ENCODE data around the gene EYS.
"Not testable (repeated sequence)": the region's sequence is repeated elsewhere in the genome, so short reads cannot be mapped to it uniquely, and the experiment has no call there.

The EYS gene

GRCh38 chr6:65633501-65633900 lies 73.5 kb downstream of the EYS start:
- DNase-seq (ENCODE audit: low read depth in 2 of 2) = no peak

- no peak for DNase-seq (ENCODE audit: low read depth in 2 of 2)
Measured at GRCh38 chr6:65631711-65632110, 75.3 kb downstream of the EYS start.

- DNase-seq (ENCODE audit: low read depth in 2 of 2) = not testable (repeated sequence)
Measured at GRCh38 chr6:65627434-65627999, 79.5 kb downstream of the EYS start.

- no peak for DNase-seq (ENCODE audit: low read depth in 2 of 2)
Measured at GRCh38 chr6:65627015-65627414, 80.0 kb downstream of the EYS start.

GRCh38 chr6:65623566-65623965 lies 83.5 kb downstream of the EYS start:
- DNase-seq (ENCODE audit: low read depth in 2 of 2) = no peak

GRCh38 chr6:65610746-65611145 lies 96.3 kb downstream of the EYS start:
- DNase-seq (ENCODE audit: low read depth in 2 of 2) = no peak

- DNase-seq (ENCODE audit: low read depth in 2 of 2) = no peak
Measured at GRCh38 chr6:65595540-65595939, 111.5 kb downstream of the EYS start.

GRCh38 chr6:65570340-65570739 lies 136.7 kb downstream of the EYS start:
- no peak for DNase-seq (ENCODE audit: low read depth in 2 of 2)

GRCh38 chr6:65569505-65569904 lies 137.5 kb downstream of the EYS start:
- DNase-seq (ENCODE audit: low read depth in 2 of 2) = no peak

- not testable (repeated sequence) for DNase-seq (ENCODE audit: low read depth in 2 of 2)
Measured at GRCh38 chr6:65569056-65569455, 138.0 kb downstream of the EYS start.

GRCh38 chr6:65566117-65566516 lies 140.9 kb downstream of the EYS start:
- DNase-seq (ENCODE audit: low read depth in 2 of 2) = no peak

GRCh38 chr6:65558071-65558470 lies 149.0 kb downstream of the EYS start:
- no peak for DNase-seq (ENCODE audit: low read depth in 2 of 2)

- no peak for DNase-seq (ENCODE audit: low read depth in 2 of 2)
Measured at GRCh38 chr6:65557224-65557623, 149.8 kb downstream of the EYS start.

- DNase-seq (ENCODE audit: low read depth in 2 of 2) = no peak
Measured at GRCh38 chr6:65546894-65547293, 160.1 kb downstream of the EYS start.

- DNase-seq (ENCODE audit: low read depth in 2 of 2) = no peak
Measured at GRCh38 chr6:65545920-65546319, 161.1 kb downstream of the EYS start.

- DNase-seq (ENCODE audit: low read depth in 2 of 2) = no peak
Measured at GRCh38 chr6:65538644-65539043, 168.4 kb downstream of the EYS start.

- no peak for DNase-seq (ENCODE audit: low read depth in 2 of 2)
Measured at GRCh38 chr6:65537600-65537999, 169.4 kb downstream of the EYS start.

- no peak for DNase-seq (ENCODE audit: low read depth in 2 of 2)
Measured at GRCh38 chr6:65531533-65531932, 175.5 kb downstream of the EYS start.

GRCh38 chr6:65524232-65524631 lies 182.8 kb downstream of the EYS start:
- no peak for DNase-seq (ENCODE audit: low read depth in 2 of 2)

GRCh38 chr6:65505736-65506135 lies 201.3 kb downstream of the EYS start:
- no peak for DNase-seq (ENCODE audit: low read depth in 2 of 2)

- DNase-seq (ENCODE audit: low read depth in 2 of 2) = no peak
Measured at GRCh38 chr6:65501045-65501444, 206.0 kb downstream of the EYS start.

- not testable (repeated sequence) for DNase-seq (ENCODE audit: low read depth in 2 of 2)
Measured at GRCh38 chr6:65483652-65484051, 223.4 kb downstream of the EYS start.

- no peak for DNase-seq (ENCODE audit: low read depth in 2 of 2)
Measured at GRCh38 chr6:65469650-65470049, 237.4 kb downstream of the EYS start.

- DNase-seq (ENCODE audit: low read depth in 2 of 2) = no peak
Measured at GRCh38 chr6:65468307-65468706, 238.7 kb downstream of the EYS start.
